ENCODE data around the gene NPNT.

Gene NPNT

DNA sequence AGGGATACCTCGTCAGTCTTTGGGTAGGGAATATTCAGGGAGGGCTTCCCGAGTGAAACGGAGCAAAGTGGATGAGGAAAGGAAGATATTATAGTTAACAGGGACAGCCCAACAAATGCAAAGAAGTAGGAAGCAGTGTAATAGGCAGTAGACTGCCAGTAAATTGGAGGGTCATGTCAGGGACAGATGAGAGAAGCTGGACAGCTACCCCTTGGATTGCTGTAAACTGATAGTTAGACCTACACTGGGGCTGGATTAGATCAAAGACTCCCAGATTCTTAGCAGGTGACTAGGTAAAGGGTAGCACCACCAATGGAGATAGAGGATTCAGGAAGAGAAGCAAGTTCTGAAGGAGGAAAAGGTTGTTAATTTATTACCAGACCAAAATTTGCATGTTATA is 48.0 kb downstream of the NPNT start:
- TF ChIP-seq ZFP3 (CRISPR knock-in tag; IDR thresholded peaks at IDR 0.05), result no peak
- TF ChIP-seq, protein P1, sequence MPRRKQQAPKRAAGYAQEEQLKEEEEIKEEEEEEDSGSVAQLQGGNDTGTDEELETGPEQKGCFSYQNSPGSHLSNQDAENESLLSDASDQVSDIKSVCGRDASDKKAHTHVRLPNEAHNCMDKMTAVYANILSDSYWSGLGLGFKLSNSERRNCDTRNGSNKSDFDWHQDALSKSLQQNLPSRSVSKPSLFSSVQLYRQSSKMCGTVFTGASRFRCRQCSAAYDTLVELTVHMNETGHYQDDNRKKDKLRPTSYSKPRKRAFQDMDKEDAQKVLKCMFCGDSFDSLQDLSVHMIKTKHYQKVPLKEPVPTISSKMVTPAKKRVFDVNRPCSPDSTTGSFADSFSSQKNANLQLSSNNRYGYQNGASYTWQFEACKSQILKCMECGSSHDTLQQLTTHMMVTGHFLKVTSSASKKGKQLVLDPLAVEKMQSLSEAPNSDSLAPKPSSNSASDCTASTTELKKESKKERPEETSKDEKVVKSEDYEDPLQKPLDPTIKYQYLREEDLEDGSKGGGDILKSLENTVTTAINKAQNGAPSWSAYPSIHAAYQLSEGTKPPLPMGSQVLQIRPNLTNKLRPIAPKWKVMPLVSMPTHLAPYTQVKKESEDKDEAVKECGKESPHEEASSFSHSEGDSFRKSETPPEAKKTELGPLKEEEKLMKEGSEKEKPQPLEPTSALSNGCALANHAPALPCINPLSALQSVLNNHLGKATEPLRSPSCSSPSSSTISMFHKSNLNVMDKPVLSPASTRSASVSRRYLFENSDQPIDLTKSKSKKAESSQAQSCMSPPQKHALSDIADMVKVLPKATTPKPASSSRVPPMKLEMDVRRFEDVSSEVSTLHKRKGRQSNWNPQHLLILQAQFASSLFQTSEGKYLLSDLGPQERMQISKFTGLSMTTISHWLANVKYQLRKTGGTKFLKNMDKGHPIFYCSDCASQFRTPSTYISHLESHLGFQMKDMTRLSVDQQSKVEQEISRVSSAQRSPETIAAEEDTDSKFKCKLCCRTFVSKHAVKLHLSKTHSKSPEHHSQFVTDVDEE (CRISPR knock-in tag; IDR thresholded peaks at IDR 0.05), result no peak
- ATAC-seq, result no peak

DNA sequence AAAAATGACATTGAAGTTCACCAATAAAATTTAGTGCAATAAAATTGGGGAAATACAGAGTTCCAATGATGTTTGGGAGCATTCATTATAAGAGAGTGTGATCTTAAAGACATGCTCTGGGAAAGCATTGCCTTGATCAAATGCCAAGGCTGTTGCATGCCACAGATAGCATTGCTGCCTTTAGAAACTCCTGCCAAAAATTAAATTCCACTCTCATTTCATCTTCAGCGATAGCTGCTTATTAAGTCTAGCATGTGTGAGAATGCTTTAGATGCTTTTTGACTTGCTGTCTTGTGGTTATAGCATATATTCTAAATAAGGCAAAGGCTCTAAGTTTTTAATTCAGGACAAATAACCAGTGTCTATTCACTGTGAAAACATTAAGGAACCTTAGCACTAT is 49.3 kb downstream of the NPNT start:
- TF ChIP-seq BACH2 (CRISPR knock-in tag; IDR thresholded peaks at IDR 0.05; ENCODE audit: borderline replicate concordance) (no peak), GLIS3 (CRISPR knock-in tag; IDR thresholded peaks at IDR 0.05) (no peak), ZFP30 (CRISPR knock-in tag; IDR thresholded peaks at IDR 0.05) (no peak), ZC3H10 (CRISPR knock-in tag; IDR thresholded peaks at IDR 0.05) (no peak)
- TF ChIP-seq, protein P1 (CRISPR knock-in tag; IDR thresholded peaks at IDR 0.05), result no peak
- peak; percentile 82 for ATAC-seq

DNA sequence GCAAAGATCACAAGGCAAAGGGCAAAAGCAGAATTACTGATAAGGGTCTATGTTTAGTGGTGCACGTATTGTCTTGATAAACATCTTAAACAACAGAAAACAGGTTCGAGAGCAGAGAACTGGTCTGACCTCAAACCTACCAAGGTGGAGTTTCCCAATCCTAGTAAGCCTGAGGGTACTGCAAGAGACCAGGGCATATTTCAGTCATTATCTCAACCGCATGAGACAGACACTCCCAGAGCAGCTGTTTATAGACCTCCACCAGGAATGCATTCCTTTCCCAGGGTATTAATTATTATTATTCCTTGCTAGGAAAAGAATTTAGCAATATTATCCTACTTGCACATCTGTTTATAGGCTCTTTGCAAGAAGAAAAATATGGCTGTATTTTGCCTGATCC is 51.5 kb downstream of the NPNT start:
- TF ChIP-seq ZNF8 (CRISPR knock-in tag; IDR thresholded peaks at IDR 0.05), result no peak
- no peak for TF ChIP-seq RARB (CRISPR knock-in tag; IDR thresholded peaks at IDR 0.05)
- TF ChIP-seq PPARA (CRISPR knock-in tag; IDR thresholded peaks at IDR 0.05; ENCODE audit: borderline replicate concordance), result no peak
- no peak for TF ChIP-seq CSDC2 (CRISPR knock-in tag; IDR thresholded peaks at IDR 0.05)
- no peak for TF ChIP-seq ZNF565 (CRISPR knock-in tag; conservative IDR thresholded peaks at IDR 0.05; ENCODE audit: low read depth)
- no peak for TF ChIP-seq GLIS3 (CRISPR knock-in tag; IDR thresholded peaks at IDR 0.05)
- TF ChIP-seq ARNTL (CRISPR knock-in tag; IDR thresholded peaks at IDR 0.05; ENCODE audit: borderline replicate concordance, low read depth), result no peak
- no peak for ATAC-seq

DNA sequence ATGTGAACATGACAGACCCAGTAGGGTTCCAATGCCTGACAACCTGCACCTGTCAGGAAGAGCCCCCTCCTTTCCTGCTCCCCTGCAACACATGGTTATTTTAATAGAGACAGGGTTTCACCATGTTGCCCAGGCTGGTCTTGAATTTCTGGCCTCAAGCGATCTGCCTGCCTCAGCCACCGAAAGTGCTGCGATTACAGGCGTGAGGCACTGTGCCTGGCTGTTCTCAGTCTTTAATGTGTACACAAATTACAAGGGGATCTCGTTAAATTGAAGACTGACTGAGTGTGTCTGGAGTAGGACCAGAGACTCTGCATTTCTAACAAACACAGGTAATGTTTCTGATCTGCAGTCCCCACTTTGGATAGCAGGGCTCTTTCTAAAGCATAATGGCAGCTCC is 55.4 kb downstream of the NPNT start:
- no peak for ATAC-seq
- TF ChIP-seq OSR1 (CRISPR knock-in tag; IDR thresholded peaks at IDR 0.05) (no peak), SNAI2 (CRISPR knock-in tag; IDR thresholded peaks at IDR 0.05) (no peak), ZFP30 (CRISPR knock-in tag; IDR thresholded peaks at IDR 0.05) (no peak), PPARA (CRISPR knock-in tag; IDR thresholded peaks at IDR 0.05; ENCODE audit: borderline replicate concordance) (no peak), ZFP3 (CRISPR knock-in tag; IDR thresholded peaks at IDR 0.05) (no peak), BACH2 (CRISPR knock-in tag; IDR thresholded peaks at IDR 0.05; ENCODE audit: borderline replicate concordance) (no peak), GLIS3 (CRISPR knock-in tag; IDR thresholded peaks at IDR 0.05) (no peak), TCF4 (CRISPR knock-in tag; IDR thresholded peaks at IDR 0.05; ENCODE audit: borderline replicate concordance) (no peak)
- TF ChIP-seq, protein P2, sequence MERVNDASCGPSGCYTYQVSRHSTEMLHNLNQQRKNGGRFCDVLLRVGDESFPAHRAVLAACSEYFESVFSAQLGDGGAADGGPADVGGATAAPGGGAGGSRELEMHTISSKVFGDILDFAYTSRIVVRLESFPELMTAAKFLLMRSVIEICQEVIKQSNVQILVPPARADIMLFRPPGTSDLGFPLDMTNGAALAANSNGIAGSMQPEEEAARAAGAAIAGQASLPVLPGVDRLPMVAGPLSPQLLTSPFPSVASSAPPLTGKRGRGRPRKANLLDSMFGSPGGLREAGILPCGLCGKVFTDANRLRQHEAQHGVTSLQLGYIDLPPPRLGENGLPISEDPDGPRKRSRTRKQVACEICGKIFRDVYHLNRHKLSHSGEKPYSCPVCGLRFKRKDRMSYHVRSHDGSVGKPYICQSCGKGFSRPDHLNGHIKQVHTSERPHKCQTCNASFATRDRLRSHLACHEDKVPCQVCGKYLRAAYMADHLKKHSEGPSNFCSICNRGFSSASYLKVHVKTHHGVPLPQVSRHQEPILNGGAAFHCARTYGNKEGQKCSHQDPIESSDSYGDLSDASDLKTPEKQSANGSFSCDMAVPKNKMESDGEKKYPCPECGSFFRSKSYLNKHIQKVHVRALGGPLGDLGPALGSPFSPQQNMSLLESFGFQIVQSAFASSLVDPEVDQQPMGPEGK (CRISPR knock-in tag; IDR thresholded peaks at IDR 0.05; ENCODE audit: borderline replicate concordance), result no peak
- TF ChIP-seq, protein P1 (CRISPR knock-in tag; IDR thresholded peaks at IDR 0.05), result no peak
- TF ChIP-seq, protein P3, sequence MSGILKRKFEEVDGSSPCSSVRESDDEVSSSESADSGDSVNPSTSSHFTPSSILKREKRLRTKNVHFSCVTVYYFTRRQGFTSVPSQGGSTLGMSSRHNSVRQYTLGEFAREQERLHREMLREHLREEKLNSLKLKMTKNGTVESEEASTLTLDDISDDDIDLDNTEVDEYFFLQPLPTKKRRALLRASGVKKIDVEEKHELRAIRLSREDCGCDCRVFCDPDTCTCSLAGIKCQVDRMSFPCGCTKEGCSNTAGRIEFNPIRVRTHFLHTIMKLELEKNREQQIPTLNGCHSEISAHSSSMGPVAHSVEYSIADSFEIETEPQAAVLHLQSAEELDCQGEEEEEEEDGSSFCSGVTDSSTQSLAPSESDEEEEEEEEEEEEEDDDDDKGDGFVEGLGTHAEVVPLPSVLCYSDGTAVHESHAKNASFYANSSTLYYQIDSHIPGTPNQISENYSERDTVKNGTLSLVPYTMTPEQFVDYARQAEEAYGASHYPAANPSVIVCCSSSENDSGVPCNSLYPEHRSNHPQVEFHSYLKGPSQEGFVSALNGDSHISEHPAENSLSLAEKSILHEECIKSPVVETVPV (CRISPR knock-in tag; IDR thresholded peaks at IDR 0.05), result no peak
- TF ChIP-seq, protein P4, sequence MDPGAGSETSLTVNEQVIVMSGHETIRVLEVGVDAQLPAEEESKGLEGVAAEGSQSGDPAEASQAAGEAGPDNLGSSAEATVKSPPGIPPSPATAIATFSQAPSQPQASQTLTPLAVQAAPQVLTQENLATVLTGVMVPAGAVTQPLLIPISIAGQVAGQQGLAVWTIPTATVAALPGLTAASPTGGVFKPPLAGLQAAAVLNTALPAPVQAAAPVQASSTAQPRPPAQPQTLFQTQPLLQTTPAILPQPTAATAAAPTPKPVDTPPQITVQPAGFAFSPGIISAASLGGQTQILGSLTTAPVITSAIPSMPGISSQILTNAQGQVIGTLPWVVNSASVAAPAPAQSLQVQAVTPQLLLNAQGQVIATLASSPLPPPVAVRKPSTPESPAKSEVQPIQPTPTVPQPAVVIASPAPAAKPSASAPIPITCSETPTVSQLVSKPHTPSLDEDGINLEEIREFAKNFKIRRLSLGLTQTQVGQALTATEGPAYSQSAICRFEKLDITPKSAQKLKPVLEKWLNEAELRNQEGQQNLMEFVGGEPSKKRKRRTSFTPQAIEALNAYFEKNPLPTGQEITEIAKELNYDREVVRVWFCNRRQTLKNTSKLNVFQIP (CRISPR knock-in tag; IDR thresholded peaks at IDR 0.05; ENCODE audit: borderline replicate concordance, low read depth), result no peak

Measured in SK-N-SH treated with all-trans-retinoic acid at 6 μM for 48 hours (cell line).